Right atrium auricular region (tissue), 2 donors: Measurements from ENCODE around the gene ERC2. TPM values are rescaled to one million over a fixed set of nuclear protein-coding genes. Genes with fewer than 3 reads are reported as not detected.

Experiments used
- DNase-seq: peaks from one replicate; pipeline ENCODE4 v3.0.0-alpha.2; 2019; ENCODE audit warnings: low spot score
- H3K27ac ChIP-seq, 2 donors: fragments of 200-600 bp; sonication (generic); 1 replicate in 1 of 2; 2 replicates in 1 of 2; pipeline ENCODE4 v1.5.1; 2016 to 2019
- H3K27me3 ChIP-seq, 2 donors: fragments of 200-600 bp; sonication (generic); one replicate each; pipeline versions ENCODE4 v1.5.1 to v1.6.0; 2017 to 2019
- H3K36me3 ChIP-seq: fragments of 200-600 bp; sonication (generic); one replicate; pipeline ENCODE4 v1.5.1; 2016
- H3K4me1 ChIP-seq, 2 donors: fragments of 200-600 bp; sonication (generic); one replicate each; pipeline versions ENCODE4 v1.5.1 to v1.6.0; 2017 to 2019
- H3K4me3 ChIP-seq, 2 donors: fragments of 200-600 bp; sonication (generic); 1 replicate in 1 of 2; 2 replicates in 1 of 2; pipeline ENCODE4 v1.5.1; 2017 to 2019; ENCODE audit warnings: mild to moderate bottlenecking in 1 of 2, moderate library complexity in 1 of 2
- H3K9me3 ChIP-seq, 2 donors: fragments of 200-600 bp; sonication (generic); one replicate each; pipeline ENCODE4 v1.5.1; 2019
- CTCF ChIP-seq, 2 donors: fragments of 200-600 bp; sonication (generic); IDR thresholded peaks; one replicate each; pipeline ENCODE4 v1.5.1; 2019; ENCODE audit warnings: antibody characterized with exemption in 2 of 2
- total RNA-seq, 2 donors: library from RNA; depleted of rRNA; stranded (reverse); fragments of >200 nt; gene quantifications; one replicate each; pipeline ENCODE4 v1.1.0, GENCODE V29; 2016

The ERC2 gene
- total RNA-seq, 2 donors from 2014 or later, result 2.9 to 4.0 TPM

GRCh38 chr3:55647670-55648069 is 820.6 kb downstream of the ERC2 start:
- H3K9me3 ChIP-seq, result no peaks in the 10 kb centered on the region
- H3K4me1 ChIP-seq, result peaks cover 0 to 8% of the 10 kb centered on the region in 2 donors
- H3K4me3 ChIP-seq, result no peak overlapping the region
- DNase-seq, result no peak
- TF ChIP-seq CTCF (IDR thresholded peaks at IDR 0.05), result no peak
- H3K27me3 ChIP-seq, result no peaks in the 10 kb centered on the region
- H3K36me3 ChIP-seq, result no peaks in the 10 kb centered on the region
- H3K27ac ChIP-seq, result no peak overlapping the region

DNA sequence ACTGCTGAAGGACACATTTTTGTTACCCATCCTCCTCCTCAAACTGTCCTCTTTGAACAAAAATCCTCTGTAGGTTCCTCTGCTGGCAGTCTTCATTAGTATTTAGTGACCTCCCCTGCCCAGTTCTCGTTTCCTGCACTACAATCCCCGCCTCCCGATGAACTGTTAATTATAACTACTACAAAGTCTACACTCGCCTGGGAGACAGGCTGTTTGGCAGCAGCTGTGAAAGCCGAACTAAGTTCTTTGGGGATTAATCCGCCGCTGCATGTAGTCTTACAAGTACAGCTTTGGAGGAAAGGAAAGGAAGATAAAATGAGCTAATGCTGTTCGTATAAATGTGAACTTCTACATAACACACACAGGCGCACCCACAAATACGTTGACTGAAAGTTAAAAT is 821.2 kb downstream of the ERC2 start:
- no peak for DNase-seq
- no peaks in the 10 kb centered on the region for H3K36me3 ChIP-seq
- H3K4me3 ChIP-seq, result no peak overlapping the region
- H3K4me1 ChIP-seq, result peaks cover 0 to 8% of the 10 kb centered on the region in 2 donors
- TF ChIP-seq CTCF (IDR thresholded peaks at IDR 0.05), result no peak
- no peak overlapping the region for H3K27ac ChIP-seq
- H3K9me3 ChIP-seq, result no peaks in the 10 kb centered on the region
- H3K27me3 ChIP-seq, result no peaks in the 10 kb centered on the region

GRCh38 chr3:55646121-55646520 is 822.1 kb downstream of the ERC2 start:
- H3K4me1 ChIP-seq, result peaks cover 0 to 8% of the 10 kb centered on the region in 2 donors
- TF ChIP-seq CTCF (IDR thresholded peaks at IDR 0.05), result no peak
- no peak for DNase-seq
- no peak overlapping the region for H3K4me3 ChIP-seq
- no peak overlapping the region for H3K27ac ChIP-seq
- no peaks in the 10 kb centered on the region for H3K36me3 ChIP-seq
- no peaks in the 10 kb centered on the region for H3K27me3 ChIP-seq
- no peaks in the 10 kb centered on the region for H3K9me3 ChIP-seq

- no peak for TF ChIP-seq CTCF (IDR thresholded peaks at IDR 0.05)
- no peak overlapping the region for H3K27ac ChIP-seq
- H3K36me3 ChIP-seq, result no peaks in the 10 kb centered on the region
Measured at GRCh38 chr3:55645422-55645821, 822.8 kb downstream of the ERC2 start.

GRCh38 chr3:55643283-55643682 is 825.0 kb downstream of the ERC2 start:
- Histone ChIP-seq H3K36me3 (no peaks in the 10 kb centered on the region), H3K27ac (no peak overlapping the region), H3K9me3 (no peaks in the 10 kb centered on the region), H3K27me3 (no peaks in the 10 kb centered on the region), H3K4me3 (no peak overlapping the region), H3K4me1 (peaks cover 0 to 8% of the 10 kb centered on the region in 2 donors)
- DNase-seq, result no peak
- no peak for TF ChIP-seq CTCF (IDR thresholded peaks at IDR 0.05)

More at GRCh38 chr3:55645422-55645821, 822.8 kb downstream of the ERC2 start:
- no peak for DNase-seq
- H3K4me1 ChIP-seq, result peaks cover 0 to 8% of the 10 kb centered on the region in 2 donors
- no peaks in the 10 kb centered on the region for H3K9me3 ChIP-seq
- no peaks in the 10 kb centered on the region for H3K27me3 ChIP-seq
- H3K4me3 ChIP-seq, result no peak overlapping the region

DNA sequence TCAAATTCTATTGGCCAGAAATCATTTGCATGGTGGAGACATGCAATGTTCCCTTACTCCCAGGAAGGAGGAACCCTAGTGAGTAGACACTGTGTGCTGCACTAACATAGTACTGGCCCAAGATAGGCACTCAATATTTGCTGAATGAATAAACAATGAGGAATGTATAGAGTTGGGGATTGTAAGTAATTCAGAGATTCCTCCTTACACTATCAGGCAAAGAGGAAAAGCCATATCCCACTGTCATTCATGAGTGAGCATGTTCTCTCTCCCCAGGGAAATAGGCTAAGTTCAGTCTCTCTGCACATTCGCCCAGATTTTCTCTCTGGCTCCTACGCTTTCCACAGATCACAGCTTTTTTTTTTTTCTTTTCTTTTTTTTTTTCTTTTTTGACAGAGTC is 826.3 kb downstream of the ERC2 start:
- Histone ChIP-seq H3K27ac (no peak overlapping the region), H3K4me3 (no peak overlapping the region), H3K27me3 (no peaks in the 10 kb centered on the region), H3K9me3 (no peaks in the 10 kb centered on the region), H3K36me3 (no peaks in the 10 kb centered on the region), H3K4me1 (peaks cover 0 to 2% of the 10 kb centered on the region in 2 donors)
- DNase-seq, result no peak
- TF ChIP-seq CTCF (IDR thresholded peaks at IDR 0.05), result no peak
